Measurements from ENCODE around the gene OR51B4. TPM values are rescaled to one million over a fixed set of nuclear protein-coding genes. Genes with fewer than 3 reads are reported as not detected.

Gene OR51B4
- polyA plus RNA-seq, 1 donor (not counting 4 experiments of a cell fraction or from before 2014, with no cell fraction given): not detected

- Histone ChIP-seq H3K9ac (ENCODE audit: control insufficient read depth, extremely low read depth, insufficient read depth, low read length) (no peak overlapping the region), H3K36me3 (ENCODE audit: control insufficient read depth in 2 of 2, extremely low read depth in 1 of 2, insufficient read depth in 2 of 2, low read length in 2 of 2) (no peaks in the 10 kb centered on the region), H3K4me2 (ENCODE audit: control insufficient read depth, extremely low read depth, insufficient read depth, low read depth, low read length) (no peak overlapping the region), H3K27ac (ENCODE audit: control insufficient read depth, insufficient read depth, low read length) (no peak overlapping the region), H3K4me1 (ENCODE audit: control insufficient read depth, extremely low read depth, insufficient read depth, low read length) (no peaks in the 10 kb centered on the region), H2AFZ (ENCODE audit: control insufficient read depth, low read length) (no peak overlapping the region), H3K27me3 (ENCODE audit: control insufficient read depth, extremely low read depth, insufficient read depth, low read length) (no peaks in the 10 kb centered on the region), H3K79me2 (ENCODE audit: control insufficient read depth, insufficient read depth, low read length) (no peaks in the 10 kb centered on the region), H3K9me3 (ENCODE audit: control insufficient read depth, low read depth, low read length) (no peaks in the 10 kb centered on the region), H3K9me1 (ENCODE audit: control insufficient read depth, extremely low read depth, insufficient read depth, low read length) (no peaks in the 10 kb centered on the region), H3K4me3 (ENCODE audit: control insufficient read depth in 2 of 3, extremely low read depth in 1 of 3, insufficient read depth in 2 of 3, low read depth in 1 of 3, low read length in 3 of 3) (no peak overlapping the region), H4K20me1 (ENCODE audit: control insufficient read depth, extremely low read depth, insufficient read depth, low read length) (no peaks in the 10 kb centered on the region)
- DNase-seq (ENCODE audit: low read depth, low spot score) (no peak), FAIRE-seq (no peak)
- TF ChIP-seq, protein P1, sequence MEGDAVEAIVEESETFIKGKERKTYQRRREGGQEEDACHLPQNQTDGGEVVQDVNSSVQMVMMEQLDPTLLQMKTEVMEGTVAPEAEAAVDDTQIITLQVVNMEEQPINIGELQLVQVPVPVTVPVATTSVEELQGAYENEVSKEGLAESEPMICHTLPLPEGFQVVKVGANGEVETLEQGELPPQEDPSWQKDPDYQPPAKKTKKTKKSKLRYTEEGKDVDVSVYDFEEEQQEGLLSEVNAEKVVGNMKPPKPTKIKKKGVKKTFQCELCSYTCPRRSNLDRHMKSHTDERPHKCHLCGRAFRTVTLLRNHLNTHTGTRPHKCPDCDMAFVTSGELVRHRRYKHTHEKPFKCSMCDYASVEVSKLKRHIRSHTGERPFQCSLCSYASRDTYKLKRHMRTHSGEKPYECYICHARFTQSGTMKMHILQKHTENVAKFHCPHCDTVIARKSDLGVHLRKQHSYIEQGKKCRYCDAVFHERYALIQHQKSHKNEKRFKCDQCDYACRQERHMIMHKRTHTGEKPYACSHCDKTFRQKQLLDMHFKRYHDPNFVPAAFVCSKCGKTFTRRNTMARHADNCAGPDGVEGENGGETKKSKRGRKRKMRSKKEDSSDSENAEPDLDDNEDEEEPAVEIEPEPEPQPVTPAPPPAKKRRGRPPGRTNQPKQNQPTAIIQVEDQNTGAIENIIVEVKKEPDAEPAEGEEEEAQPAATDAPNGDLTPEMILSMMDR (optimal IDR thresholded peaks at IDR 0.05 in 1 of 3, IDR thresholded peaks at IDR 0.05 in 1 of 3, conservative IDR thresholded peaks at IDR 0.05 in 1 of 3; ENCODE audit: extremely low read depth in 1 of 3, insufficient read depth in 2 of 3, low read length in 3 of 3): no peak
- TF ChIP-seq EZH2 (IDR thresholded peaks at IDR 0.05; ENCODE audit: low read length): no peak
- dilution Hi-C loops (cut with MboI; ENCODE audit: extremely low pct_ligation_motif_present, low sequenced_read_pairs): no loop called here
Measured at GRCh38 chr11:5265832-5266231, 35.9 kb downstream of the OR51B4 start.

GRCh38 chr11:5258543-5259262 lies 43.0 kb downstream of the OR51B4 start:
- no peak overlapping the region for H2AFZ ChIP-seq (ENCODE audit: control insufficient read depth, low read length)
- no peak overlapping the region for H3K27ac ChIP-seq (ENCODE audit: control insufficient read depth, insufficient read depth, low read length)
- no peaks in the 10 kb centered on the region for H3K36me3 ChIP-seq (ENCODE audit: control insufficient read depth in 2 of 2, extremely low read depth in 1 of 2, insufficient read depth in 2 of 2, low read length in 2 of 2)
- no peaks in the 10 kb centered on the region for H3K9me3 ChIP-seq (ENCODE audit: control insufficient read depth, low read depth, low read length)
- H3K9me1 ChIP-seq (ENCODE audit: control insufficient read depth, extremely low read depth, insufficient read depth, low read length): no peaks in the 10 kb centered on the region
- no peaks in the 10 kb centered on the region for H4K20me1 ChIP-seq (ENCODE audit: control insufficient read depth, extremely low read depth, insufficient read depth, low read length)
- H3K4me2 ChIP-seq (ENCODE audit: control insufficient read depth, extremely low read depth, insufficient read depth, low read depth, low read length): no peak overlapping the region
- TF ChIP-seq EZH2 (IDR thresholded peaks at IDR 0.05; ENCODE audit: low read length): no peak
- TF ChIP-seq, protein P1 (optimal IDR thresholded peaks at IDR 0.05 in 1 of 3, IDR thresholded peaks at IDR 0.05 in 1 of 3, conservative IDR thresholded peaks at IDR 0.05 in 1 of 3; ENCODE audit: extremely low read depth in 1 of 3, insufficient read depth in 2 of 3, low read length in 3 of 3): no peak
- no peak overlapping the region for H3K4me3 ChIP-seq (ENCODE audit: control insufficient read depth in 2 of 3, extremely low read depth in 1 of 3, insufficient read depth in 2 of 3, low read depth in 1 of 3, low read length in 3 of 3)
- H3K4me1 ChIP-seq (ENCODE audit: control insufficient read depth, extremely low read depth, insufficient read depth, low read length): no peaks in the 10 kb centered on the region
- FAIRE-seq (no peak), DNase-seq (ENCODE audit: low read depth, low spot score) (no peak)
- dilution Hi-C loops (cut with MboI; ENCODE audit: extremely low pct_ligation_motif_present, low sequenced_read_pairs): no loop called here
- H3K9ac ChIP-seq (ENCODE audit: control insufficient read depth, extremely low read depth, insufficient read depth, low read length): no peak overlapping the region
- H3K79me2 ChIP-seq (ENCODE audit: control insufficient read depth, insufficient read depth, low read length): no peaks in the 10 kb centered on the region
- no peaks in the 10 kb centered on the region for H3K27me3 ChIP-seq (ENCODE audit: control insufficient read depth, extremely low read depth, insufficient read depth, low read length)
